NCI-H1436 treated with DMSO at 0.1 percent for 48 hours (cell line): ENCODE results near the gene PLA2G4D.

ENCODE experiments used
- DNase-seq: peaks from one replicate; lab custom pipeline; 2025; lab: John Stamatoyannopoulos, UW

Gene PLA2G4D

GRCh38 chr15:42072141-42072685 is 22.1 kb downstream of the PLA2G4D start:
- DNase-seq: no peak

- no peak for DNase-seq
Measured at GRCh38 chr15:42071717-42072116, 22.6 kb downstream of the PLA2G4D start.

- no peak for DNase-seq
Measured at GRCh38 chr15:42070976-42071350, 23.4 kb downstream of the PLA2G4D start.

- no peak for DNase-seq
Measured at GRCh38 chr15:42070279-42070975, 23.9 kb downstream of the PLA2G4D start.

GRCh38 chr15:42069496-42070278 is 24.7 kb downstream of the PLA2G4D start:
- DNase-seq: no peak

GRCh38 chr15:42069025-42069424 is 25.3 kb downstream of the PLA2G4D start:
- no peak for DNase-seq

- DNase-seq: no peak
Measured at GRCh38 chr15:42068601-42069000, 25.8 kb downstream of the PLA2G4D start.

- no peak for DNase-seq
Measured at GRCh38 chr15:42066764-42067415, 27.5 kb downstream of the PLA2G4D start.

- DNase-seq: no peak
Measured at GRCh38 chr15:42065468-42065867, 28.9 kb downstream of the PLA2G4D start.

GRCh38 chr15:42065033-42065432 is 29.3 kb downstream of the PLA2G4D start:
- DNase-seq: no peak

GRCh38 chr15:42064271-42064670 is 30.1 kb downstream of the PLA2G4D start:
- DNase-seq: no peak

- DNase-seq: no peak
Measured at GRCh38 chr15:42063122-42063848, 31.1 kb downstream of the PLA2G4D start.

- no peak for DNase-seq
Measured at GRCh38 chr15:42062284-42062806, 32.0 kb downstream of the PLA2G4D start.

- no peak for DNase-seq
Measured at GRCh38 chr15:42060797-42061196, 33.6 kb downstream of the PLA2G4D start.

- DNase-seq: no peak
Measured at GRCh38 chr15:42060477-42060763, 33.9 kb downstream of the PLA2G4D start.

GRCh38 chr15:42059661-42060476 is 34.5 kb downstream of the PLA2G4D start:
- DNase-seq: no peak

- DNase-seq: no peak
Measured at GRCh38 chr15:42058791-42059190, 35.6 kb downstream of the PLA2G4D start.

- DNase-seq: no peak
Measured at GRCh38 chr15:42057799-42058646, 36.3 kb downstream of the PLA2G4D start.

- DNase-seq: no peak
Measured at GRCh38 chr15:42056934-42057798, 37.2 kb downstream of the PLA2G4D start.
